HUES48 (cell line): ENCODE data around the gene CTNNA3.

Source experiments
- H3K27ac ChIP-seq: one replicate; pipeline ENCODE4 v1.7.0; 2013; ENCODE audit warnings: low read depth, low read length, inconsistent platforms
- H3K27me3 ChIP-seq: 2 replicates; pipeline ENCODE4 v1.6.1; 2013; ENCODE audit warnings: mild to moderate bottlenecking, low read length; ENCODE audit not compliant: control insufficient read depth, insufficient read depth
- H3K36me3 ChIP-seq: 2 replicates; pipeline ENCODE4 v1.6.1; 2013; ENCODE audit warnings: low read length; ENCODE audit not compliant: control insufficient read depth, insufficient read depth
- H3K4me1 ChIP-seq: 2 replicates; pipeline ENCODE4 v1.6.1; 2013; ENCODE audit warnings: mild to moderate bottlenecking, low read length; ENCODE audit not compliant: control insufficient read depth, insufficient read depth
- H3K4me3 ChIP-seq: 2 replicates; pipeline ENCODE4 v1.5.1; 2013; ENCODE audit warnings: mild to moderate bottlenecking, low read depth, low read length
- H3K9ac ChIP-seq: 2 replicates; pipeline ENCODE4 v1.6.1; 2013; ENCODE audit warnings: mild to moderate bottlenecking, low read depth, low read length, moderate library complexity
- H3K9me3 ChIP-seq: 2 replicates; pipeline ENCODE4 v1.6.1; 2013; ENCODE audit warnings: low read length; ENCODE audit not compliant: control insufficient read depth, insufficient read depth

Gene CTNNA3

DNA sequence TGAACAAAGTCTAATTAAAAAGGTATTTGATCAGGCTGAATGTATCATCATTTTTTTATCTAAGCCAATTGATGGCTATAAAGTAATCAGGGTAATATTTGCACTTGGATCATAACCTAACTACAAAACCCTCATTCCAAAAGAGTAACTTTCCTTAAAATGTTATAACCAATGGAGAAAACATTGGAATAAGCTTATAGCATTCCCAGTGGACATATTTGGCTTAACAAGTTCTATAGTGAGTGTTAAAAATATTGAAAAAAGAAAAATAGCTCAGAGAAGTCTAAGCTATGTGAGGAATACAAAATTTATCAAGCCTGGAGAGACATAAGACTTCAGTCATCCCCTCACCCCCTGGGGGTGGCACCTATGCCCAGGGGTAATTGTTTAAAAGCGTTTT is 411.4 kb downstream of the CTNNA3 start:
- H3K4me3 ChIP-seq = no peak overlapping the region
- H3K27me3 ChIP-seq = no peaks in the 10 kb centered on the region
- H3K27ac ChIP-seq = no peak overlapping the region
- H3K36me3 ChIP-seq = no peaks in the 10 kb centered on the region
- H3K4me1 ChIP-seq = peaks cover 24% of the 10 kb centered on the region
- H3K9ac ChIP-seq = no peak overlapping the region
- H3K9me3 ChIP-seq = peaks cover 10% of the 10 kb centered on the region

DNA sequence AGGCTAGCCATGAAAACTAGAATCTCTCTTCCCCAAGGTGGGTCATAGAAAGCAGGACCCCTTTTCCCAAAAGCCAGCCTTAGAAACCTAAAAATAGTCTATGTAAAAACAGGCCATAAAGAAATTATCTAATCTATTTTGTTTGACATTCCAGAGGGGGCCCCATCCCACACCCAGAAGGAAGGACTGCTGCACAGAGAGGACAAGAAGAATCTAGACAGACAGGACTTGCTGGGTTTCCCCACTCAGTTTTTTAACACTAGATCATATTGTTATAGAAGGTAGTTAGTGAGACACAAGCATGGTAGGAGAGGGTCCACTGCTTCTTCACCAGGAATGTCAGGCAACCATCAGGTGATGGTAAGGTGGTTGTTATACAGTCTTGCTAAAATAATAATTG is 413.1 kb downstream of the CTNNA3 start:
- Histone ChIP-seq H3K27ac (no peak overlapping the region), H3K9me3 (peaks cover 10% of the 10 kb centered on the region)

GRCh38 chr10:67280405-67280804 is 415.6 kb downstream of the CTNNA3 start:
- H3K9me3 ChIP-seq = peaks cover 10% of the 10 kb centered on the region
- no peak overlapping the region for H3K4me3 ChIP-seq
- H3K4me1 ChIP-seq = peaks cover 32% of the 10 kb centered on the region
- no peaks in the 10 kb centered on the region for H3K36me3 ChIP-seq
- H3K27ac ChIP-seq = no peak overlapping the region
- H3K9ac ChIP-seq = no peak overlapping the region
- no peaks in the 10 kb centered on the region for H3K27me3 ChIP-seq

More for the DNA sequence above, 413.1 kb downstream of the CTNNA3 start:
- H3K4me1 ChIP-seq = peaks cover 32% of the 10 kb centered on the region
- no peaks in the 10 kb centered on the region for H3K36me3 ChIP-seq
- no peaks in the 10 kb centered on the region for H3K27me3 ChIP-seq
- H3K9ac ChIP-seq = no peak overlapping the region
- no peak overlapping the region for H3K4me3 ChIP-seq

GRCh38 chr10:67277402-67277801 is 418.6 kb downstream of the CTNNA3 start:
- Histone ChIP-seq H3K36me3 (no peaks in the 10 kb centered on the region), H3K9ac (no peak overlapping the region), H3K9me3 (peaks cover 10% of the 10 kb centered on the region), H3K4me3 (no peak overlapping the region), H3K27me3 (no peaks in the 10 kb centered on the region), H3K27ac (no peak overlapping the region), H3K4me1 (peaks cover 15% of the 10 kb centered on the region; the same call in 1 of the 2 replicates)

DNA sequence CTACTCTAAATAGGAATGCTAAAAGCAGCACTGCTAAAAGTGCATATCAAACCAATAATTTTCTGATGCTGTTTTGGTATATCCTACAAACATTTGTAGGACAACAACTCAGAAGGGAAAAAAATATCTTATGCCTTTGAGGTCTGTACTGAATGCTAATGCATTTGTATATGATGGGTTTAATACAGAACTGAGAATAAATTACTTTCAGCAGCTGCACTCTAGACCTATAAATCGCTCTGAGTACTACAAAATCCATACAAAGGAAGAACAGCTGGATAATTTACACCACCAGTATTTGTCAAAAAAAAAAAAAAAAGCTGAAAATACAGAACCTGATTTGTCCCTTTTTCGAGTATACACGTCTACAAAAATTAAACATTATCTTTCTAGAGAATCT is 426.2 kb downstream of the CTNNA3 start:
- H3K4me1 ChIP-seq = no peaks in the 10 kb centered on the region
- H3K27ac ChIP-seq = no peak overlapping the region
- no peak overlapping the region for H3K9ac ChIP-seq
- no peak overlapping the region for H3K4me3 ChIP-seq
- no peaks in the 10 kb centered on the region for H3K36me3 ChIP-seq
- no peaks in the 10 kb centered on the region for H3K27me3 ChIP-seq
- no peaks in the 10 kb centered on the region for H3K9me3 ChIP-seq

DNA sequence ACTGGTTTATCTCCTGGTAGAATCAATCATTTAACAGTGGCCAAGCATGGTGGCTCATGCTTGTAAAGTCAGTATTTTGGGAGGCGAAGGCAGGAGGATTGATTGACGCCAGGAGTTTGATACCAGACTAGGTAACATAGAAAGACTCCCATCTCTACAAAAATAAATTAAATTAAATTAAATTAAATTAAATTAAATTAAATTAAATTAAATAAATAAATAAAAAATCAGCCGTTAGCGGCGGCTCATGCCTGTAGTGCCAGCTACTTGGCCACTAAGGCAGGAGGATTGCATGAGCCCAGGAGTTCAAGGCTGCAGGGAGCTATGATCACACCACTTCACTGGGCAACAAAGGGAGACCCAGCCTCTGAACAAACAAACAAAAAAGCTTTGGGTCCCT is 427.8 kb downstream of the CTNNA3 start:
- Histone ChIP-seq H3K4me3 (no peak overlapping the region), H3K9ac (no peak overlapping the region), H3K4me1 (no peaks in the 10 kb centered on the region), H3K27me3 (no peaks in the 10 kb centered on the region), H3K9me3 (no peaks in the 10 kb centered on the region), H3K36me3 (no peaks in the 10 kb centered on the region), H3K27ac (no peak overlapping the region)

- Histone ChIP-seq H3K4me3 (no peak overlapping the region), H3K9me3 (no peaks in the 10 kb centered on the region), H3K27me3 (no peaks in the 10 kb centered on the region), H3K36me3 (no peaks in the 10 kb centered on the region), H3K27ac (no peak overlapping the region), H3K9ac (no peak overlapping the region), H3K4me1 (no peaks in the 10 kb centered on the region)
Observed at GRCh38 chr10:67262675-67263074, 433.3 kb downstream of the CTNNA3 start.

GRCh38 chr10:67261300-67261797 is 434.6 kb downstream of the CTNNA3 start:
- Histone ChIP-seq H3K9me3 (no peaks in the 10 kb centered on the region), H3K4me1 (no peaks in the 10 kb centered on the region), H3K27ac (no peak overlapping the region), H3K27me3 (no peaks in the 10 kb centered on the region), H3K36me3 (no peaks in the 10 kb centered on the region), H3K9ac (no peak overlapping the region), H3K4me3 (no peak overlapping the region)

- Histone ChIP-seq H3K27me3 (no peaks in the 10 kb centered on the region), H3K27ac (no peak overlapping the region), H3K4me3 (no peak overlapping the region), H3K9ac (no peak overlapping the region), H3K9me3 (no peaks in the 10 kb centered on the region), H3K4me1 (no peaks in the 10 kb centered on the region), H3K36me3 (no peaks in the 10 kb centered on the region)
Observed at GRCh38 chr10:67259319-67259929, 436.6 kb downstream of the CTNNA3 start.

DNA sequence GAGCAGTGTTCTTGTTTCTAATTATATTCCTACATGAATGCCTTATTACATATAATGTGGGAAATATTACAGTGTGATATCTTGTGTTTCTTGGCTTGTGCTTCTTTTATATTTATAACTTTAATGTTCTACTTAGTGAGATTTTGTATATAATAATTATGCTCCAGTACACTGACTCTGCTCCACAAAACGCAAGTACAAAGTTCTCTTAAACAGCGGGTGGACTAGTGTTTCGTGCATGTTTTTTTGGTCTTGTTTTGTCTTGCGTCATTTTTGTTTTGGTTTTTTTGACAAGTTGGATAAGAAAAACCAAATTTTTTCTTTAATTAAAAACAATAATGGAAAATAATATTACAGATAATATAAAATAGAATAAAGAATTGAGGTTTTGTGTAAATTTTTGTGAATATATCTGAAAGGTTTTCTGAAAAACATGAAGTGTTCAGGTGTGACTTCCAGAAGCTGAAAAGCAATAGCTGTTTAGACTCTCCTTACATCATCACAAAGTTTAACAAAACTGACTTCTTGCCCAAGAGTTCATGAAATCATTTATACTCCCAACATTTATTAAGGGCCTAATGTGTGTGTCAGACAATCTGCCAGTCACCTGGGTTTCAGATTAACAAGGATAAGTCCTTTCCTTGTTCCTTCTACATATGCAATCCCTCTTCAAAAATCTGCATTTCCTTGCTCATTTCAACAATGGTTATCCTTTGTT is 438.4 kb downstream of the CTNNA3 start:
- Histone ChIP-seq H3K27ac (no peak overlapping the region), H3K9me3 (no peaks in the 10 kb centered on the region), H3K9ac (no peak overlapping the region), H3K4me1 (no peaks in the 10 kb centered on the region), H3K4me3 (no peak overlapping the region), H3K36me3 (no peaks in the 10 kb centered on the region), H3K27me3 (no peaks in the 10 kb centered on the region)

- H3K27me3 ChIP-seq = no peaks in the 10 kb centered on the region
- no peak overlapping the region for H3K9ac ChIP-seq
- H3K4me1 ChIP-seq = no peaks in the 10 kb centered on the region
- no peak overlapping the region for H3K27ac ChIP-seq
- no peaks in the 10 kb centered on the region for H3K9me3 ChIP-seq
- H3K36me3 ChIP-seq = no peaks in the 10 kb centered on the region
- H3K4me3 ChIP-seq = no peak overlapping the region
Observed at GRCh38 chr10:67257018-67257417, 439.0 kb downstream of the CTNNA3 start.
